Measurements from ENCODE around the gene PABPC1L.

- TF ChIP-seq PAX5 (IDR thresholded peaks at IDR 0.05; ENCODE audit: insufficient read depth, low read length, severe bottlenecking) (no peak), POLR2A (IDR thresholded peaks at IDR 0.05; ENCODE audit: low read depth, low read length) (no peak), TAF1 (IDR thresholded peaks at IDR 0.05; ENCODE audit: low read depth, low read length) (no peak), POLR2AphosphoS5 (IDR thresholded peaks at IDR 0.05; ENCODE audit: low read depth, low read length) (no peak), POU2F2 (IDR thresholded peaks at IDR 0.05; ENCODE audit: low read depth, low read length) (no peak), SPI1 (IDR thresholded peaks at IDR 0.05; ENCODE audit: low read depth, low read length) (no peak)
These were observed 24.9 kb upstream of the PABPC1L start for GRCh38 chr20:44884907-44885391.
